ENCODE measurements around the gene KIAA0753.

KIAA0753 gene

GRCh38 chr17:6555331-6556120 lies 85.0 kb downstream of the KIAA0753 start:
- in situ Hi-C loops (cut with HindIII; ENCODE audit: low sequenced_read_pairs), result no loop called here
- no peak for DNase-seq (ENCODE audit: low read depth)
- TF ChIP-seq, protein P1, sequence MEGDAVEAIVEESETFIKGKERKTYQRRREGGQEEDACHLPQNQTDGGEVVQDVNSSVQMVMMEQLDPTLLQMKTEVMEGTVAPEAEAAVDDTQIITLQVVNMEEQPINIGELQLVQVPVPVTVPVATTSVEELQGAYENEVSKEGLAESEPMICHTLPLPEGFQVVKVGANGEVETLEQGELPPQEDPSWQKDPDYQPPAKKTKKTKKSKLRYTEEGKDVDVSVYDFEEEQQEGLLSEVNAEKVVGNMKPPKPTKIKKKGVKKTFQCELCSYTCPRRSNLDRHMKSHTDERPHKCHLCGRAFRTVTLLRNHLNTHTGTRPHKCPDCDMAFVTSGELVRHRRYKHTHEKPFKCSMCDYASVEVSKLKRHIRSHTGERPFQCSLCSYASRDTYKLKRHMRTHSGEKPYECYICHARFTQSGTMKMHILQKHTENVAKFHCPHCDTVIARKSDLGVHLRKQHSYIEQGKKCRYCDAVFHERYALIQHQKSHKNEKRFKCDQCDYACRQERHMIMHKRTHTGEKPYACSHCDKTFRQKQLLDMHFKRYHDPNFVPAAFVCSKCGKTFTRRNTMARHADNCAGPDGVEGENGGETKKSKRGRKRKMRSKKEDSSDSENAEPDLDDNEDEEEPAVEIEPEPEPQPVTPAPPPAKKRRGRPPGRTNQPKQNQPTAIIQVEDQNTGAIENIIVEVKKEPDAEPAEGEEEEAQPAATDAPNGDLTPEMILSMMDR (IDR thresholded peaks at IDR 0.05; ENCODE audit: low read depth, low read length, missing control alignments), result no peak
- H3K4me3 ChIP-seq (ENCODE audit: low read depth, low read length), result peak overlapping the region; percentile 38

DNA sequence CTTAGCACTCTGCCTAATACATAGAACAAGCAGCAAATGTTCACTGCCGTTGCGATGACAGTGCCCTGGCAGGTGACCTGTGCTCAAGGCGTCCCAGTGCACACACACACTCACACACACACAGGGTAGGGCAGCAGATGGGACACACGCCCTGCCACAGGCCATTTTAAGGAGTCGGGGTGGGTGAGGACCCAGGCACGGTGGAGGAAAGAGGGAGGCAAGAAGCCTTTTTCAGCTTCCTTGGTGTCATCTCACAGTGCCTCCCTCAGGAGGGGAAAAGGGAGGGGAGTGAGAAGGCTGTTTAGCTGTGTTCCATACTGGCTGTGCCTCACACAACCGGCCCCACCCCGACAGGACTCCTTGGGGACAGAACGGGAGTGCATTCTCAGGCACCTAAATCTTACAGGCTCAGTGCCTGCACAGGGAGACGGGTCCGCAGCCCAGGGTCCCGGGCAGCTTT lies 85.6 kb downstream of the KIAA0753 start:
- no peak for DNase-seq (ENCODE audit: low read depth)
- no peak overlapping the region for H3K4me3 ChIP-seq (ENCODE audit: low read depth, low read length)
- in situ Hi-C loops (cut with HindIII; ENCODE audit: low sequenced_read_pairs), result no loop called here
- TF ChIP-seq, protein P1 (IDR thresholded peaks at IDR 0.05; ENCODE audit: low read depth, low read length, missing control alignments), result no peak

GRCh38 chr17:6554342-6554741 lies 86.2 kb downstream of the KIAA0753 start:
- no peak for DNase-seq (ENCODE audit: low read depth)
- TF ChIP-seq, protein P1 (IDR thresholded peaks at IDR 0.05; ENCODE audit: low read depth, low read length, missing control alignments), result no peak
- no peak overlapping the region for H3K4me3 ChIP-seq (ENCODE audit: low read depth, low read length)
- in situ Hi-C loops (cut with HindIII; ENCODE audit: low sequenced_read_pairs), result no loop called here

DNA sequence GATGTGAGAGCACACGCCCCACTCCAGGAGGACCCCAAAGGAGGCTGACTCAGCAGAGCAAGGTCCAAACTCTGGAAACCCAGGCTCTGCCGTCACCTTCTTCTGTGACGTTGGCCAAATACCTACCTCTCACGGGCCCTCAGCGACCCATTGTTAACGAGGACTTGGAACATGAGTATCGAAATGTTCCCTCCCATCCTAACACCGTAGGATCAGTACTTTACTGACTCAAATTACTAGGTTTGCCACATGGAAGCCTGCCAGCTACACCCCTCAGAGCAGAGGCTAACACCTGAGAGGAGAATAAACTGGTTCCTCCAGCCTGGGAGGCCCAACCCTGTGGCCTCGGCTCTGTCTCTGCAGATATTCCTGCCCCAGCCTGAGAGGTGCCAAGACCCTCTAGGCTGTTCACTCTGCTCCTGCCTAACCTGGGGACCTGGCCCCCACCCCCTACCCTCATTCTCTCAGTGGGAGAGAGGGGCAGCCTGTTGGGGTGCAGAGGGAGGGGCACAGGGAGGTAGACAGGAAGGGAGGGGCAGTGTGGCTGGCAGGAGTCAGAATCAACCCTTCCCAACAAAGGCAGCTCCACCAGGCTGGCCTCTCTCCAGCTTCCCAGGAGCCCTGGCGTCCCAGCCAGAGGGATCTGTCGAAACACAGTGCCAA lies 88.5 kb downstream of the KIAA0753 start:
- TF ChIP-seq, protein P1 (IDR thresholded peaks at IDR 0.05; ENCODE audit: low read depth, low read length, missing control alignments), result no peak
- DNase-seq (ENCODE audit: low read depth), result no peak
- in situ Hi-C loops (cut with HindIII; ENCODE audit: low sequenced_read_pairs), result no loop called here
- no peak overlapping the region for H3K4me3 ChIP-seq (ENCODE audit: low read depth, low read length)

- in situ Hi-C loops (cut with HindIII; ENCODE audit: low sequenced_read_pairs), result no loop called here
- no peak overlapping the region for H3K4me3 ChIP-seq (ENCODE audit: low read depth, low read length)
- TF ChIP-seq, protein P1 (IDR thresholded peaks at IDR 0.05; ENCODE audit: low read depth, low read length, missing control alignments), result no peak
- no peak for DNase-seq (ENCODE audit: low read depth)
Observed at GRCh38 chr17:6551356-6551755, 89.2 kb downstream of the KIAA0753 start.

DNA sequence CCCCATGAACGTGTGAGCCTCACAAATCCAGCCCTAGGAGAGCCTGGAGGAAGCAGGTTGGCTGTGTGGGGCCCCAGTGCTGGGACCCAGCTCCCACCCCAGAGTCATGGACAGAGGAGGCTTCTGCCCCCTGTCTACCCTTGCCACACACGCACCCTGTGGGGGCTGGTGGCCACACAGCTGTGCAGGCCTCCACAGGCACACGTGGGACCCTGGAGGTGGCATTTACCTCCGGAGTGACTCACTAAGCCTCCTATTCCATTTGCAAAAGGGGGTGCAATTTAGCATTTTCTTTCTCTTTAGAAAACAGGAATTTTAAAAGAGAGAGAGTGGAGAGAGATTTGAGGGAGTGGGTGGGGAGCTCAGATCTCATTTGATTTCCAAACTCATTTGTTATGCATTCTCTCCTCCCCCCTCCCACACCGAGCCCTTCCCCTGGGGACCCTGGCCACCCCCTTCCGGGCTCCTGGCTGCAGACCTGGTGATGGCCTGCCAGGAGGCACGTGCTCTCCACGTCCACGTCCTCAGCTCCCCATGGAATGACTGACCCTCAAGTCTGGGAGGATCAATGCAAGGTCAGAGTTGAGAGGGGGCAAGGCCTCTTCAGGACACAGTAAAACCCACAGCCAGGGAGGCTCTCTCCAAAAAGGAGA lies 91.0 kb downstream of the KIAA0753 start:
- TF ChIP-seq, protein P1 (IDR thresholded peaks at IDR 0.05; ENCODE audit: low read depth, low read length, missing control alignments), result no peak
- H3K4me3 ChIP-seq (ENCODE audit: low read depth, low read length), result no peak overlapping the region
- in situ Hi-C loops (cut with HindIII; ENCODE audit: low sequenced_read_pairs), result no loop called here

More for the DNA sequence above, 91.0 kb downstream of the KIAA0753 start:
- DNase-seq (ENCODE audit: low read depth), result no peak
